IPS-18a (cell line): ENCODE data around the gene SMC1A.

ENCODE experiments used
- H3K27ac ChIP-seq: one replicate; pipeline ENCODE4 v1.5.1; 2013; ENCODE audit warnings: low read length
- H3K27me3 ChIP-seq: one replicate; pipeline ENCODE4 v1.6.1; 2013; ENCODE audit warnings: mild to moderate bottlenecking, low read length; ENCODE audit not compliant: control insufficient read depth, insufficient read depth
- H3K36me3 ChIP-seq: one replicate; pipeline ENCODE4 v1.6.1; 2013; ENCODE audit warnings: low read depth, low read length; ENCODE audit not compliant: control insufficient read depth
- H3K4me1 ChIP-seq: one replicate; pipeline ENCODE4 v1.6.1; 2013; ENCODE audit warnings: low read depth, low read length; ENCODE audit not compliant: control insufficient read depth
- H3K4me3 ChIP-seq: one replicate; pipeline ENCODE4 v1.5.1; 2013; ENCODE audit warnings: low read length
- H3K9ac ChIP-seq: one replicate; pipeline ENCODE4 v1.6.1; 2013; ENCODE audit warnings: mild to moderate bottlenecking, low read length, moderate library complexity
- H3K9me3 ChIP-seq: one replicate; pipeline ENCODE4 v1.6.1; 2013; ENCODE audit warnings: low read depth, low read length; ENCODE audit not compliant: control insufficient read depth

The SMC1A gene

DNA sequence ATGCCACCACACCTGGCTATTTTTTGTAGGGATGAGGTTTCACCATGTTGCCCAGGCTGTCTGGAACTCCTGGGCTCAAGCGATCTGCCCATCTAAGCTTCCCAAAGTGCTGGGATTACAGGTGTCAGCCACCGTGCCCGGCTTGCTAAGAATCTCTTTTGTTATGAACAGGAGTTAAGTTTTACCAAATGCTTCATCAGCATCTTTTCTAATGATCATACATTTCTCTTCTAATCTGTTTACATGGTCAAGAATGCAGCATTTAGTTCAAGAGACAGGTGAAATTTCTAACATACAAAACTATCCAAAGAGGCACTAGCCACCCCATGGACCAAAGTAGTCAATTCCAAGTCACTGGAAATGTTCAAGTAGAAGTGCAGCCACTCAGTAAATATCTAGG lies 88.6 kb downstream of the SMC1A start:
- H3K9me3 ChIP-seq = no peaks in the 10 kb centered on the region
- no peak overlapping the region for H3K4me3 ChIP-seq
- no peaks in the 10 kb centered on the region for H3K36me3 ChIP-seq
- H3K9ac ChIP-seq = no peak overlapping the region
- no peaks in the 10 kb centered on the region for H3K4me1 ChIP-seq
- H3K27me3 ChIP-seq = no peaks in the 10 kb centered on the region
- no peak overlapping the region for H3K27ac ChIP-seq

DNA sequence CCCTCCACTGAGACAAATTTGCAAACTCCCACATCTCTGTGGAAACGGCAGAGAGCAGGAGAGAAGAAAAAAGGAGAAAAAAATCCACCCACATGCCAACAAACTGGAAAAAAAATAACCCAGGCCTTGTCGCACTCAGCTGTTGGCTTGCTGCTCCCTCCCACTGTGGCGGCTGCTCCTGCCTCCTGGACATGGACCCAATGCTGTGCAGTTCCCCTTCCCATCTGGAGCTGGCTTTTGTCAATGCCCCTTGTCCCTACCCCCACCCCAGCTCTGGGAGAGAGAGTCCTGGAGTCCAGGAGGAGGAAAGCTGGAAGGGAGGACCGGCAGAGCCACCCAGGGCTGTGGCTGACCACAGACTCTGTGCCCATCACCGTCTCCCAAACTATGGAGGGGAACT lies 90.2 kb downstream of the SMC1A start:
- H3K27me3 ChIP-seq = no peaks in the 10 kb centered on the region
- no peak overlapping the region for H3K27ac ChIP-seq

GRCh38 chrX:53330331-53330730 lies 92.1 kb downstream of the SMC1A start:
- Histone ChIP-seq H3K27ac (no peak overlapping the region), H3K4me1 (no peaks in the 10 kb centered on the region)

More for the DNA sequence above, 90.2 kb downstream of the SMC1A start:
- H3K9me3 ChIP-seq = no peaks in the 10 kb centered on the region
- no peak overlapping the region for H3K9ac ChIP-seq
- no peaks in the 10 kb centered on the region for H3K36me3 ChIP-seq
- H3K4me1 ChIP-seq = no peaks in the 10 kb centered on the region
- no peak overlapping the region for H3K4me3 ChIP-seq

DNA sequence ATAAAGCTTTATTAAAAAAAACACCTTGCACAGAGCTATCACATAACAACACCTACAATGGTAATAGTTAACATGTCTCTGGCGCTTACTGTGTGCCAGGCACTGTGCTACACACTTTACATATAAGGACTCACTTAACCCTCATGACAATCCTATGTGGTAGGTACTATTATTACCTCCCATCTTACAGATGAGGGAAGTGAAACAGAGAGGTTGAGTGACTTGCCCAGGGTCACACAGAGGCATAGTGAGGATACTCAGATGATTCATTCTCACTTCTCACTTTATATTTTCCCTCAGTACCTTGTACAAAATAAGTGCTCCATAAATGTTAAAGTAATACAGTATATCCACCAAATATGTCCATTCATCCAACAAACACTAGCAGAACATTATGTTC lies 97.7 kb downstream of the SMC1A start:
- no peak overlapping the region for H3K9ac ChIP-seq
- peaks cover 4% of the 10 kb centered on the region for H3K9me3 ChIP-seq
- H3K27ac ChIP-seq = no peak overlapping the region
- no peaks in the 10 kb centered on the region for H3K36me3 ChIP-seq
- no peak overlapping the region for H3K4me3 ChIP-seq
- peaks cover 27% of the 10 kb centered on the region for H3K27me3 ChIP-seq
- peaks cover 8% of the 10 kb centered on the region for H3K4me1 ChIP-seq

More at GRCh38 chrX:53330331-53330730, 92.1 kb downstream of the SMC1A start:
- no peak overlapping the region for H3K4me3 ChIP-seq
- no peaks in the 10 kb centered on the region for H3K27me3 ChIP-seq
- no peak overlapping the region for H3K9ac ChIP-seq
- peaks cover 4% of the 10 kb centered on the region for H3K9me3 ChIP-seq
- no peaks in the 10 kb centered on the region for H3K36me3 ChIP-seq
